Liver (tissue), 9 donors: ENCODE results near the gene DDX53. TPM values are rescaled to one million over a fixed set of nuclear protein-coding genes. Genes with fewer than 3 reads are reported as not detected.

Experiments
- DNase-seq: peaks from one replicate; pipeline ENCODE4 v3.0.0-alpha.2; 2017; ENCODE audit warnings: low spot score
- H3K27ac ChIP-seq, 2 donors: one replicate each; pipeline ENCODE4 v1.7.0; 2013; ENCODE audit warnings: inconsistent platforms in 2 of 2, low read length in 2 of 2, control low read depth in 1 of 2, low read depth in 1 of 2, mild to moderate bottlenecking in 1 of 2
- H3K27me3 ChIP-seq, 4 donors: one replicate each; pipeline versions ENCODE4 v1.6.1 to v1.7.0; 2013; ENCODE audit warnings: low read length in 3 of 4, inconsistent platforms in 1 of 4, mild to moderate bottlenecking in 1 of 4, moderate library complexity in 1 of 4; ENCODE audit not compliant: control insufficient read depth in 4 of 4, insufficient read depth in 4 of 4
- H3K36me3 ChIP-seq, 4 donors: one replicate each; pipeline versions ENCODE4 v1.6.1 to v1.7.0; 2013; ENCODE audit warnings: low read length in 3 of 4, mild to moderate bottlenecking in 3 of 4, low read depth in 1 of 4, moderate library complexity in 1 of 4; ENCODE audit not compliant: control insufficient read depth in 4 of 4, insufficient read depth in 3 of 4
- H3K4me1 ChIP-seq, 4 donors: one replicate each; pipeline versions ENCODE4 v1.6.1 to v1.7.0; 2013; ENCODE audit warnings: low read length in 3 of 4, mild to moderate bottlenecking in 3 of 4, moderate library complexity in 1 of 4; ENCODE audit not compliant: control insufficient read depth in 4 of 4, insufficient read depth in 4 of 4
- H3K4me3 ChIP-seq, 3 donors: one replicate each; pipeline versions ENCODE4 v1.6.1 to v1.7.0; 2013; ENCODE audit warnings: low read length in 3 of 3, control low read depth in 1 of 3, low read depth in 1 of 3, mild to moderate bottlenecking in 1 of 3
- H3K9ac ChIP-seq, 2 donors: one replicate each; pipeline ENCODE4 v1.7.0; 2013; ENCODE audit warnings: low read length in 2 of 2, mild to moderate bottlenecking in 2 of 2, moderate library complexity in 2 of 2, control low read depth in 1 of 2, low read depth in 1 of 2
- H3K9me3 ChIP-seq, 4 donors: one replicate each; pipeline versions ENCODE4 v1.6.1 to v1.7.0; 2013; ENCODE audit warnings: low read length in 3 of 4; ENCODE audit not compliant: control insufficient read depth in 4 of 4
- ATF3 ChIP-seq: IDR thresholded peaks from 2 replicates; pipeline ENCODE4 v1.6.1; 2016; ENCODE audit warnings: antibody characterized with exemption
- CTCF ChIP-seq: fragments of 150-350 bp; IDR thresholded peaks from 2 replicates; pipeline ENCODE4 v1.5.1; 2017; ENCODE audit warnings: improper control_type of control experiment, low read depth, low read length; ENCODE audit not compliant: missing input control
- EGR1 ChIP-seq, 2 donors: IDR thresholded peaks; 2 replicates each; pipeline ENCODE4 v1.6.1; 2016 to 2018; ENCODE audit warnings: antibody characterized with exemption in 2 of 2, low read depth in 2 of 2
- FOXA1 ChIP-seq: IDR thresholded peaks from 2 replicates; pipeline ENCODE4 v1.6.1; 2016; ENCODE audit warnings: antibody characterized with exemption
- FOXA2 ChIP-seq: IDR thresholded peaks from 2 replicates; pipeline ENCODE4 v1.6.1; 2016; ENCODE audit warnings: antibody characterized with exemption
- GABPA ChIP-seq, 2 donors: IDR thresholded peaks in 1 of 2; conservative IDR thresholded peaks in 1 of 2; 2 replicates each; pipeline ENCODE4 v1.6.1; 2016; ENCODE audit warnings: antibody characterized with exemption in 2 of 2, mild to moderate bottlenecking in 1 of 2, moderate library complexity in 1 of 2
- HNF4A ChIP-seq, 2 donors: conservative IDR thresholded peaks; 2 replicates each; pipeline ENCODE4 v1.6.1; 2016; ENCODE audit warnings: antibody characterized with exemption in 2 of 2, mild to moderate bottlenecking in 2 of 2
- HNF4G ChIP-seq: IDR thresholded peaks from 2 replicates; pipeline ENCODE4 v1.6.1; 2016; ENCODE audit warnings: antibody characterized with exemption
- JUND ChIP-seq, 2 donors: IDR thresholded peaks; 2 replicates each; pipeline ENCODE4 v1.6.1; 2016; ENCODE audit warnings: antibody characterized with exemption in 2 of 2
- MAX ChIP-seq: IDR thresholded peaks from 2 replicates; pipeline ENCODE4 v1.6.1; 2016; ENCODE audit warnings: antibody characterized with exemption
- NR2F2 ChIP-seq: IDR thresholded peaks from 2 replicates; pipeline ENCODE4 v1.6.1; 2016; ENCODE audit warnings: antibody characterized with exemption
- RAD21 ChIP-seq, 2 donors: IDR thresholded peaks; 2 replicates each; pipeline ENCODE4 v1.6.1; 2016; ENCODE audit warnings: antibody characterized with exemption in 2 of 2, mild to moderate bottlenecking in 2 of 2
- REST ChIP-seq: IDR thresholded peaks from 2 replicates; pipeline ENCODE4 v1.6.1; 2016; ENCODE audit warnings: antibody characterized with exemption, mild to moderate bottlenecking
- RXRA ChIP-seq, 2 donors: IDR thresholded peaks; 2 replicates each; pipeline ENCODE4 v1.6.1; 2017 to 2018; ENCODE audit warnings: antibody characterized with exemption in 2 of 2, mild to moderate bottlenecking in 1 of 2
- SP1 ChIP-seq: IDR thresholded peaks from 2 replicates; pipeline ENCODE4 v1.6.1; 2018; ENCODE audit warnings: antibody characterized with exemption, mild to moderate bottlenecking
- TAF1 ChIP-seq: conservative IDR thresholded peaks from 2 replicates; pipeline ENCODE4 v1.6.1; 2016; ENCODE audit warnings: antibody characterized with exemption, mild to moderate bottlenecking
- YY1 ChIP-seq: IDR thresholded peaks from 2 replicates; pipeline ENCODE4 v1.6.1; 2016; ENCODE audit warnings: antibody characterized with exemption, mild to moderate bottlenecking
- ZBTB33 ChIP-seq: IDR thresholded peaks from 2 replicates; pipeline ENCODE4 v1.6.1; 2016; ENCODE audit warnings: antibody characterized with exemption
- WGBS: extraction: QIAGEN DNeasy Blood & Tissue Kit; methylation state at CpG from one replicate; pipeline ENCODE4 v1.1.7; 2013; 5-methylcytosine and 5-hydroxymethylcytosine counted together
- polyA plus RNA-seq, 2 donors: library from polyadenylated mRNA; stranded (reverse) in 1 of 2; unstranded in 1 of 2; fragments of 200-250 nt in 1 of 2; fragments of >200 nt in 1 of 2; fragmentation: Nextera tagmentation in 1 of 2; extraction: Ambion mirVana in 1 of 2; gene quantifications; one replicate each; pipeline versions ENCODE4 v1.2.1 to v1.2.3, GENCODE V29; 2013 to 2015
- total RNA-seq, 2 donors: library from RNA; depleted of rRNA; stranded (reverse); fragments of >200 nt; gene quantifications; one replicate each; pipeline ENCODE4 v1.2.3, GENCODE V29; 2014
- donor health status: healthy.
- donor health status: healthy.
- donor health status: healthy.
- donor health status: healthy.
- donor health status: healthy.

The DDX53 gene
- total and polyA plus RNA-seq, 4 donors, result not detected

GRCh38 chrX:23048806-23049573 lies 49.2 kb downstream of the DDX53 start:
- Histone ChIP-seq H3K9me3 (no peaks in the 10 kb centered on the region), H3K4me1 (no peaks in the 10 kb centered on the region), H3K36me3 (no peaks in the 10 kb centered on the region), H3K27me3 (peaks cover 0 to 3% (median 0%) of the 10 kb centered on the region in 4 donors), H3K4me3 (no peak overlapping the region), H3K27ac (no peak overlapping the region), H3K9ac (no peak overlapping the region)
- DNase-seq, result no peak
- TF ChIP-seq FOXA1 (no peak), ZBTB33 (no peak), EGR1 (IDR thresholded peaks at IDR 0.05; ENCODE audit: low read depth in 2 of 2) (no peak), HNF4A (conservative IDR thresholded peaks at IDR 0.05) (no peak), YY1 (no peak), GABPA (IDR thresholded peaks at IDR 0.05 in 1 of 2, conservative IDR thresholded peaks at IDR 0.05 in 1 of 2) (no peak), NR2F2 (no peak), SP1 (no peak), MAX (no peak), RAD21 (IDR thresholded peaks at IDR 0.05) (no peak), FOXA2 (no peak), CTCF (no peak), REST (no peak), ATF3 (no peak), HNF4G (no peak), RXRA (IDR thresholded peaks at IDR 0.05) (no peak), TAF1 (no peak), JUND (IDR thresholded peaks at IDR 0.05) (no peak)
- 75% methylated on average over 2 of the region's 2 CpGs for WGBS
